MM.1S (cell line): ENCODE results near the gene VMP1.

ENCODE experiments used
- DNase-seq: peaks from one replicate; pipeline ENCODE4 v3.0.0-alpha.2; 2015
- H2AFZ ChIP-seq: fragments of 300-600 bp; sonication (generic); 2 replicates; pipeline ENCODE4 v1.6.0; 2016; ENCODE audit warnings: antibody characterized with exemption, low read length
- H3F3A ChIP-seq: fragments of 300-600 bp; sonication (generic); 2 replicates; pipeline ENCODE4 v1.6.1; 2016; ENCODE audit warnings: mild to moderate bottlenecking, antibody characterized with exemption, low read length, moderate library complexity, mixed read lengths; ENCODE audit not compliant: insufficient read depth
- H3K27ac ChIP-seq: fragments of 300-600 bp; sonication (generic); 2 replicates; pipeline ENCODE4 v1.5.1; 2016; ENCODE audit warnings: mild to moderate bottlenecking, low read length
- H3K27me3 ChIP-seq: fragments of 300-600 bp; sonication (generic); replicated peaks from 2 replicates; pipeline ENCODE4 v1.6.0; 2016; ENCODE audit warnings: low read length; ENCODE audit not compliant: insufficient read depth
- H3K36me3 ChIP-seq: fragments of 300-600 bp; sonication (generic); replicated peaks from 2 replicates; pipeline ENCODE4 v1.6.1; 2016; ENCODE audit warnings: mild to moderate bottlenecking, low read length, mixed read lengths; ENCODE audit not compliant: insufficient read depth
- H3K4me1 ChIP-seq: fragments of 300-600 bp; sonication (generic); 2 replicates; pipeline ENCODE4 v1.6.1; 2016; ENCODE audit warnings: low read length, mixed read lengths
- H3K4me2 ChIP-seq: fragments of 300-600 bp; sonication (generic); 2 replicates; pipeline ENCODE4 v1.6.0; 2016; ENCODE audit warnings: low read depth, low read length
- H3K4me3 ChIP-seq: fragments of 300-600 bp; sonication (generic); 2 replicates; pipeline ENCODE4 v1.5.1; 2016; ENCODE audit warnings: low read length, mixed read lengths
- H3K79me2 ChIP-seq: fragments of 300-600 bp; sonication (generic); 2 replicates; pipeline ENCODE4 v1.6.1; 2016; ENCODE audit warnings: mixed run types, low read length, mixed read lengths
- H3K9ac ChIP-seq: fragments of 300-600 bp; sonication (generic); 2 replicates; pipeline ENCODE4 v1.6.1; 2016; ENCODE audit warnings: low read length, mixed read lengths
- H3K9me2 ChIP-seq: fragments of 300-600 bp; sonication (generic); replicated peaks from 2 replicates; pipeline ENCODE4 v1.6.1; 2016; ENCODE audit warnings: mild to moderate bottlenecking, low read length, mixed read lengths; ENCODE audit not compliant: insufficient read depth
- H3K9me3 ChIP-seq: fragments of 300-600 bp; sonication (generic); replicated peaks from 2 replicates; pipeline ENCODE4 v1.6.1; 2016; ENCODE audit warnings: mild to moderate bottlenecking, low read length, mixed read lengths; ENCODE audit not compliant: insufficient read depth
- H4K20me1 ChIP-seq: fragments of 300-600 bp; sonication (generic); 2 replicates; pipeline ENCODE4 v1.6.1; 2016; ENCODE audit warnings: mild to moderate bottlenecking, low read length, moderate library complexity, mixed read lengths; ENCODE audit not compliant: insufficient read depth
- CTCF ChIP-seq: fragments of 300-600 bp; sonication (generic); IDR thresholded peaks from 2 replicates; pipeline ENCODE4 v1.5.1; 2016; ENCODE audit warnings: antibody characterized with exemption, low read length, mixed read lengths
- EZH2 ChIP-seq: fragments of 300-600 bp; sonication (generic); optimal IDR thresholded peaks from 2 replicates; pipeline ENCODE3; 2017; ENCODE audit warnings: low read depth, mild to moderate bottlenecking, antibody characterized with exemption, low read length, mixed read lengths
- EZH2phosphoT487 ChIP-seq: fragments of 300-600 bp; sonication (generic); IDR thresholded peaks from 2 replicates; pipeline ENCODE4 v1.6.1; 2018; ENCODE audit warnings: antibody characterized with exemption, low read length

The VMP1 gene

GRCh38 chr17:59878624-59879023 lies 171.2 kb downstream of the VMP1 start:
- H3K9me3 ChIP-seq = no peaks in the 10 kb centered on the region
- no peak overlapping the region for H3K4me3 ChIP-seq
- H3K27ac ChIP-seq = no peak overlapping the region
- H3K27me3 ChIP-seq = no peaks in the 10 kb centered on the region
- H3K79me2 ChIP-seq = no peaks in the 10 kb centered on the region
- no peaks in the 10 kb centered on the region for H3K4me1 ChIP-seq
- H3K9me2 ChIP-seq = no peaks in the 10 kb centered on the region
- no peaks in the 10 kb centered on the region for H3K36me3 ChIP-seq
- no peak overlapping the region for H3K4me2 ChIP-seq
- no peaks in the 10 kb centered on the region for H4K20me1 ChIP-seq
- no peak for TF ChIP-seq EZH2phosphoT487
- TF ChIP-seq EZH2 = no peak
- TF ChIP-seq CTCF = no peak
- H3F3A ChIP-seq = no peaks in the 10 kb centered on the region
- H2AFZ ChIP-seq = no peak overlapping the region
- no peak overlapping the region for H3K9ac ChIP-seq
- no peak for DNase-seq

- no peaks in the 10 kb centered on the region for H3K27me3 ChIP-seq
- H3K27ac ChIP-seq = no peak overlapping the region
- DNase-seq = no peak
- no peaks in the 10 kb centered on the region for H3K9me3 ChIP-seq
- H3K4me3 ChIP-seq = no peak overlapping the region
- H2AFZ ChIP-seq = no peak overlapping the region
- H3K4me2 ChIP-seq = no peak overlapping the region
- no peaks in the 10 kb centered on the region for H3K36me3 ChIP-seq
- TF ChIP-seq EZH2phosphoT487 (no peak), CTCF (no peak)
- H3K4me1 ChIP-seq = no peaks in the 10 kb centered on the region
- H3K9me2 ChIP-seq = no peaks in the 10 kb centered on the region
- no peaks in the 10 kb centered on the region for H4K20me1 ChIP-seq
- H3F3A ChIP-seq = no peaks in the 10 kb centered on the region
- no peaks in the 10 kb centered on the region; the same call in 1 of the 2 replicates for H3K79me2 ChIP-seq
- no peak overlapping the region for H3K9ac ChIP-seq
These were observed 177.4 kb downstream of the VMP1 start for GRCh38 chr17:59884861-59885260.

- no peaks in the 10 kb centered on the region for H4K20me1 ChIP-seq
- no peak overlapping the region for H3K4me2 ChIP-seq
- no peak for DNase-seq
These were observed 180.8 kb downstream of the VMP1 start for GRCh38 chr17:59888145-59888750.

More at GRCh38 chr17:59888145-59888750, 180.8 kb downstream of the VMP1 start:
- no peak for TF ChIP-seq EZH2phosphoT487
- TF ChIP-seq CTCF = no peak
- TF ChIP-seq EZH2 = no peak
- no peaks in the 10 kb centered on the region for H3K9me2 ChIP-seq
- no peak overlapping the region for H3K4me3 ChIP-seq
- H3K36me3 ChIP-seq = no peaks in the 10 kb centered on the region
- no peaks in the 10 kb centered on the region for H3K4me1 ChIP-seq
- H3F3A ChIP-seq = 0 out of 2 replicates have a peak, but pooled peaks cover 4% of the 10 kb centered on the region
- H3K79me2 ChIP-seq = peaks cover 24% of the 10 kb centered on the region
- no peaks in the 10 kb centered on the region for H3K27me3 ChIP-seq
- no peak overlapping the region for H3K27ac ChIP-seq
- H3K9ac ChIP-seq = no peak overlapping the region
- H3K9me3 ChIP-seq = no peaks in the 10 kb centered on the region
- H2AFZ ChIP-seq = no peak overlapping the region
